HG02678 (cell line): ENCODE measurements around the gene MON1A.

Experiments used
- ATAC-seq: cut with Tn5 transposase; IDR thresholded peaks from one replicate; pipeline ENCODE4 v1.9.1; 2021; ENCODE audit warnings: mild to moderate bottlenecking, moderate library complexity; ENCODE audit not compliant: unreplicated experiment

MON1A gene

GRCh38 chr3:49896345-49896744 lies 33.3 kb downstream of the MON1A start:
- no peak for ATAC-seq

- ATAC-seq, result no peak
Measured at GRCh38 chr3:49895791-49896190, 33.8 kb downstream of the MON1A start.

- ATAC-seq, result no peak
Measured at GRCh38 chr3:49889296-49889695, 40.3 kb downstream of the MON1A start.

GRCh38 chr3:49886922-49887265 lies 42.7 kb downstream of the MON1A start:
- ATAC-seq, result no peak

DNA sequence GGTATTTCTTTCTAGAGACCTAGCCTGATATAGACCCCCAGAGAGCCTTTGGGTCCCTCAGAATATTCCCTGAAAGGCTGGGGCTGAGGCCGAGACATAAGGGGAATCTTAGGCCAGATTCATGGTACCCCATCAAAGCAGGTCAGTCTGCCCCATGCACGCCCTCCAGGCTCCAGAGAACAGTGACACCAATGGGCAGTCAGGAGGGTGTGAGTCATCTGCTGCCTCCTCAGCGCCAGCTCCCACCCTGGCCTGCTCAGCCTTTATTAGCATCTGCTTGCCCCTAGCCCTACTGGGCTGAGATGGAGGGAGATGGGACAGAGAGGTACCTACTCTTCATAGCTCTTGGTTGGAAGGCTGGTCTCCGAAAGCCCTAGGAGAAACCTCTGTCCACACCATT lies 45.6 kb downstream of the MON1A start:
- no peak for ATAC-seq

DNA sequence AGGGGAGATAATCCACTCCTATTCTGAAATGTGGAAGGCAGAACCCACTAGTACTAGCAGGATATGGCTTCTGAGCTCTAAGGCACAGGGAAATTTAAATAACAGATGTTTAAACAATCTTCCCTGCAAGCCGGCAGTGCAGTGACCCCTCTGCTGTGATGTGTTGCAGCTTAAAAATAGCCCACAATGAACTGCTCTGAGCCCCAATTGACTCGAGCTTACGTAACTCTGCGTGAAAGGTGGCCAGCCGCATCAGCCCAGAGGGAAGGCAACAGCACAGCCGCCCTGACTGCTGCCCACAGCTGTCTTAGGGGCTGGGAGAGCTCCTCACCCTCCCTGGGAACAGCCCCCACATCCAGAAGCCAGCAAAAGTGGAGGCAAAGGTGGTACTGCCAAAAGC lies 47.4 kb downstream of the MON1A start:
- ATAC-seq, result no peak

DNA sequence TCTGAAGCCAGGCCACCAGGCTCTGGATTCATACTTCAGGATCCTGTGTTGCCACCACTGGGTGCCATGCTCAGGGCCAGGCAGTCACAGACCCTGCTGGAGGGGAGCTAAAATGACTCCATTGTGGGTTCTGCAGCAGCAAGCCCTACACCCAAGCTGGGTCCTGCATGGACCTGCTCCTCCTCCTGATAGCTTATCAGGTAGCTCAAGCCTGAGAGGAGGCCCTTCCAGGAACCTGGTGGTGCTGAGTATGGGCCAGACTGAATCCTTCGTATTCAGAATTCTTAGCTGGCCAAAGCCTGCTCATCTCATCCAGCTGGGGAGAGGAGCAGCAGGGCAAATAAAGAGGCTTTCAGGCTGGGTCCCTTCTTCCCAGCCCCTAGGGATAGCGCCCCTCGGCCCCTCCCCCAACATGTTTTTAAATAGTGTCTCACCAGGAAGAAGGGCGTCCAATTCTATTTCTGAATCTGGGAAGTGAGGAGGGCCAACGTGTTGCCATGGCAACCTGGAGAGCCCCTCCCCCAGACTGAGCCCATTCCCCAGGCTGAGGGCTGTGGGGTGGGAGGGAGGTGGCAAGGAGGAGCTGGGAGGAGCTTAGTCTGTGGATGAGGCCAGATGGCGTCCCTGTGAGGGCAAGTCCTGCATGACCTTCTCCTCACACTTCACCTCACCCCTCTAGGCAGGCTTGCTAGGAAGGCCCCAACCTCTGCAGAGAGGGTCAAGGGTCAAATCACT lies 48.9 kb downstream of the MON1A start:
- ATAC-seq, result no peak

- no peak for ATAC-seq
Measured at GRCh38 chr3:49879721-49880120, 49.9 kb downstream of the MON1A start.

DNA sequence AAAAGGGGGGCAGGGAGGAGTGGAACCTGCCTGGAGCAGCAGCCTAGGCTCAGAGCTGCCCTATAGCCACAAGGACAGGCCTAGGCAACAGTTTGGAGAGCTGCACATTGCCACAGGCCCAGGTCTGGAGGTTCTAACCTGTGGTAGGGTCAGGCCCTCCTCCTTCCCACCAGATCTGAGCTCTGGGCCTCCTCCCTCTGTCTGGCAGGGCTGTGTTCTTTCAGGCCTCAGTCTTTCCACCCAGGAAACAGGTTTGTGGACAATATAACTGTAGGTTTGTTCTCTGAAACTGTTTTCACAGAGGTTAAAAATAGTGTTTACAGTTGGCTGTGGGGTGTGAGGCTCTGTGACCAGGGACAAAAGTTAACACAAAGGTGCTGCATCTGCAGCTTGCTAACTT lies 50.9 kb downstream of the MON1A start:
- ATAC-seq, result no peak

- ATAC-seq, result no peak
Measured at GRCh38 chr3:49877716-49878115, 51.9 kb downstream of the MON1A start.

DNA sequence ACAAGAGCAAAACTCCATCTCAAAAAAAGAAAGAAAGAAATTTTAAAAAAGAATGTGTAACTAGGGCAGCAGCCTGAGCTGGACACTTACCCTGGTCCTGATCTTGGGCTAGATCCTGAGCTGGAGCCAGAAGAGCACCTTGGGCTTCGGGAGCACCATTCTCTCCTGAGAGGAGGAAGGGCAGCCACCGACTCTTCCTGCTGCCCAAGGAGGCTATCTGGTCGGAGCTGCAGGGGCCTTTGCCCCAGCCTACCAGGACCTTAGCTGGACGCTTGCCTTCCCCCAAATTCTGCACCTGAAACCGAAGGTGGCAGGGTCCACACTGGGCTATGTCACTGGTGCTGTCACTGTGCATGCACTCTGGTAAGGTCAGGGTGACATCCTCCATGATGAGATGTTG lies 53.0 kb downstream of the MON1A start:
- ATAC-seq, result no peak

DNA sequence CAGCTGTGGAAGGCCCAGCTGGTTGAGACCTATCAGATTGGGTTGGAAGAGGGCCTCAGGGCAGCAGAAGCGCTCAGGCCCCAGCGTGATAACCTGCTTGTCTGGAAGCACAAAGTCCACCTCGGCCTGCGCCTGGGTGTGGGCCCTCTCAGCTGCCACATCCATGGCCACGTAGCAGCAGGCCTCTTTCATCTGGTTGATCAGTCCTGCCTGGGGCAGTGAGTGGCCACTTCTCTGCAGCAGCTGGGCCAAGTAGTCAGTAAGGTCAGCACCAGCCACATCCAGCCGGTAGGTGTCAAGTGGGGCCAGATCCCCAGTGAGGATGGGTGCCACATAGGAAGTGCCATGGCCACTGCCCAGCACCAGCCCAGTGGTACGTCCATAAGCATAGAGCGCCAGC lies 56.0 kb downstream of the MON1A start:
- ATAC-seq, result no peak

- ATAC-seq, result no peak
Measured at GRCh38 chr3:49872801-49873281, 56.8 kb downstream of the MON1A start.

DNA sequence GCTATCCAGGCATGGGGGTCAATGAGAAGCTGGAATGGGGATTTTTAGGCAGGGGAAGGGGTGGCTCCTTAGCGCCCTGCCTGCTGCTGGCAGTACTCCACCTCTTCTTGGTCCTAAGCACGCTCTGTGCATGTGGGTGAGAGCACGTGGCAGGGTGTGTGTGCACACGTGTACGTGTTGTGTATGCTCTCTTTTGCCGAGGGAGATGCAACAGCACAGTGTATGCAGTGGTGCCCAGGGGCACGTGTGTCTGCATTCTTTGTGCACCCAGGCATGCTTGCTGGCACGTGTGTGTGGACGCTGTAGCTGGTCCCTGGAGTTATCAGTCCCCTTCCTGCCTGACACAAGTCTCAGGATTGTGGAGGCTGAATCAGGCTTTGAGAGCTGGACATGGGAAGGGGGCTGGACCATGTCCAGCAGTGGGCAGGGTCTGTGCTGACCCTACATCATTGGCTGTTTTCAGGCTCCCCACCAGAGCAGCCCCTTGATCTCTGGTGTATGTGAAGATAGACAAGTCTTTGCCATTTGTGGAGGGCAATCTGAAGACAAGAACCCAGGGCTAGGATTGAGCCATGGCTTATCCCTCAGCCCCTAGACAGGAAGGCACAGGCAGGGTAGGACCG lies 58.0 kb downstream of the MON1A start:
- ATAC-seq, result no peak

- no peak for ATAC-seq
Measured at GRCh38 chr3:49869525-49870126, 60.0 kb downstream of the MON1A start, which contains the start of gene CAMKV. Gene CAMKV, minus strand, starts transcription at chr3:49869906. Its CDS starts 7,518 bp downstream, at chr3:49862388.

DNA sequence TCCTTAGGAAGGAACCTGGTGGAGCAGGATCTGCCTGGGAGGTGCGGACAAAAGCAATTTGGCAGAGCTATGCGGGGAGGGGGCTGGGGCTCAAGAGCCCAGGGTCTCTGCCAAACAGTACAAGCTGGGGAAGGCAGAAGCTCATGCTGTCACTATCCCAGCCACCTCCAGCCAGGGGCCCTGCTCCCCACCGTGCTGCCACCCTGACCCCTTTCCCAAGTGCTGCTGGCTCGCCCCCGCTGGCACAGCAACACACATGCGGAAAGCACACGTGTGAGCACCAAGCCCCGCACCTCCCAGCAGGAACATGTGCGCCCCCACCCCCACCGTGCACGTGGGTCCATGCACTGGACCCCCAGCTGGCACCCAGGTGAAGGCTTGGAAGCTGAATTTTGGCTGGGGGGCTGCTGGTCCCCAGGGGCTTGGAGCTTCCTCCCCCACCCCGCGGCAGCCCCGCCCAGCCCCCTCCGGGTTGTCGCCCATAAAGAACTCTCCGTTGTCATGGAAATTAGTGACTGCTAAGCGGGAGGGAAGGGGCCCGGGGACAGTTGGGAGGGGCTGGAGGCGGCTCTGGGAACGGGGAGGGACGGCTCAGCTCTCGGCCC lies 60.6 kb downstream of the MON1A start:
- ATAC-seq, result no peak

DNA sequence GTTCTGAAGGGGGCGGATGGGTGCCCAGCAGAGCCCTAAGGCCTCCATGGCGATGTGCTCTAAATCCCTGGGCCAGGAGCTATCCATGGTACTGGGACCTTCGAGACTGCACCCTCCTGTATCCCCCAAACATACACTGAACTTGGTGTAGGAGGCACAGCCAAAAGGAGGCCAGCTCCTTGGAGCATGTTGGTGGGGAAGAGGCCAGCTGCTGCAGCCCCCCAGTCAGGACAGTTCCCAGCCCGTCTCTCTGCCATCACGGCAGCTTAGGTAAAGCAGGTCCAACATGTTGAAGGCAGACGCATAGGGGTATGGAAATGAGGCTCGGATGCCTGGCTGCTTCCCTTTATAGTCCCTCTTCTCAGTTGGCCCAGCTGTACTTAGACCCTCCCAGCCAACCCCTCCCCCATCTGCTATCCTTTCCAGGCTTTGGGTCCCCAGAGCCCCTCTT lies 61.7 kb downstream of the MON1A start:
- ATAC-seq, result no peak

DNA sequence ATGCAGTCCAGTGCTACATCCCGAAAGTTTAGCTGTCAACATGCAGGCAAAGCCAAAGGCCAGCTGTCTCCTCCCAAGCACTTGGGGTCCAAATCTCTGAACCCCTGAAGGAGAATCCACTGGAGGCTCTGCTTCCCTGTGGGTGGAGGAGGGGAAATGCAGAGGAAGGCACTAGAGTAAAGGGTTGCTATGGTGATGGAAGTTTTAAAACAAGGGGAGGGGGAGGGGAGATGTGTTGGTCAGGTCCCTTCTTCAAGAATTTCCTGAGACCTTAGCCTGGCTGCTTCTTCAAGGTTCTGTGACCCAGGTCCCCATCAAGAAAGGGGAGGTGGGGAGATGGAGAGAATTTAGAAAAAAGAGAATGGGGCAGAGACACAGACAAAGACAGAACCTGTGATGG lies 62.2 kb downstream of the MON1A start:
- no peak for ATAC-seq

GRCh38 chr3:49865198-49865784 lies 64.3 kb downstream of the MON1A start:
- ATAC-seq, result no peak

GRCh38 chr3:49864505-49864904 lies 65.1 kb downstream of the MON1A start:
- ATAC-seq, result no peak

- no peak for ATAC-seq
Measured at GRCh38 chr3:49859576-49860305, 69.9 kb downstream of the MON1A start.
